ENCODE measurements around the gene ZNF423.
"Not testable (repeated sequence)": the region's sequence is repeated elsewhere in the genome, so short reads cannot be mapped to it uniquely, and the experiment has no call there.

The ZNF423 gene

GRCh38 chr16:49567950-49568349 lies 288.0 kb downstream of the ZNF423 start:
- DNase-seq, result no peak

GRCh38 chr16:49566432-49566831 lies 289.5 kb downstream of the ZNF423 start:
- no peak for DNase-seq

GRCh38 chr16:49564496-49565229 lies 291.2 kb downstream of the ZNF423 start:
- no peak for DNase-seq

DNA sequence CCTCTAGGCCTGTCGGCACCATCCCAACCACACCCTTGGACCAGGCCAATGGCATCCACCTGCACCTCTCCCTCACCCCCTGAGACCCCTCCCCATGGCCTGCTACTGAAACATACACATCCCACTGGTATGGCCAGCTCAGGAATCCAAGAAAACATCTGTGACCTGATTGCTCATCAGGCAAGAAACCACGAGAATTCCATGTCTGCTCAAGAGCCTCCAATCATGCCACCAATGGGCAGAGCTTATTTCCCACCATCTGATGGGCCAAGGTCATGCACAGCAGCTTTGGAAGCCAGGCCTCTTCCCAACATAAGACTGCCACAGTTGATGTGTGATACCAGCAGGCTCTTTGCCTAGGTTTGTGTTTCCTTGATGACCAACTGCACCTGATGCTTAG lies 292.2 kb downstream of the ZNF423 start:
- DNase-seq, result no peak

GRCh38 chr16:49562894-49563293 lies 293.0 kb downstream of the ZNF423 start:
- not testable (repeated sequence) for DNase-seq

GRCh38 chr16:49562228-49562627 lies 293.7 kb downstream of the ZNF423 start:
- DNase-seq, result no peak

DNA sequence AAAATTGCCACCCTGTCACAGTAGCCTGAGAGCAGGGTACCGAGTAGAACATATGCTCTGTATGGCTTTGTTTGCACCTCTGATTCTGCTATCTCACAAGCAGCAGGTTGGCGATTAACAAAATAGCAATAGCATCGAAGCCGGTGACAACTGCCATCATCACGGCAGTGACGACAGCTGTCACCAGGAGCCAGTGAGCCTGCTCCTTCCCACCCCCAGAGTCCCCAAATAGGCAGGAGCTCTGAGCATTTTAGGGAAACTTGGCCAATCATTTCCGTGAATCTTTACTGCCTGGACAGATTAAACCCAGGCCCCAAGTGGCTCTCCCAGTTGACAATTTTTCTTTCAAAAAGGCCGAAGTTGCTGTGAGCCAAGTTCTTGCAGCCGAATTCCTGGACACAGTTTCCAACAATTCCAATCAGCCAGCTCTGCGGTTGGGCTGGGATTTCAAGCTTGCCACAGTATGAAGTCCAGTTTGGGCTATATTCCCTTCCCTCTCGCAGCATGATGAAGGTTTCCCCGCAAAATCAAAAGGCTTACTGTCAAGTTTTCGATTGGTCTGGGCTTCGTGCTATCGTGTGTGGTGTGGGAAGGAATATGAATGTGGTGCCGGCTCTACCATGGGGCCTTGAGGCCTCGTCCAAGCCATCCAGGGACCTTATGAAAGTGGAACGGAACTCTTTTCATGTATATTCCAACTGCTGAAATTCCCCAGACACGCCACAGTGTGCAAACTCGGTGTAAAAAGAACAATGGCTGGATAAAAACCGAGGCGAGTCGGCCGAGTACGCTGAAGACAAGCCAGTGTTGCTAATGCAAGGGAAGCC lies 295.7 kb downstream of the ZNF423 start:
- no peak for DNase-seq

GRCh38 chr16:49559242-49559641 lies 296.7 kb downstream of the ZNF423 start:
- no peak for DNase-seq

DNA sequence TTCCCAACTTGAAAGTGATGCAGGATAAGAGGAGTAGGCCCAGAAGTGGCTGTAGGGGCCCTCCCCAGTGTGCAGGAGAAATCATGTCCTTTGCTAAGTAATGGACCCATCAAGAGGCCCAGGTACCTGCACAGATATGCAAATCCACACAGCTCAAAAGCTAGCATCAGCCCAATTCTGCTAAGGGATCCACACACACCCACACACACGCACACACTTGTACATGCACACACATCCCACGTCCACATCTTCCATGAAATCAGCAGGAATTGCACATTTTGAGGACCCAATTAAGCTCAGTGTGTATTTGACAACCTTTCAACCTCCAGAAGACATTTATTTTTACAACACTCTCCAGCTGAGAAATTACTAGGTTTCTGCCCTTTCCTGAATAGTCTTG lies 297.5 kb downstream of the ZNF423 start:
- DNase-seq, result no peak

GRCh38 chr16:49556606-49557446 lies 299.1 kb downstream of the ZNF423 start:
- no peak for DNase-seq

DNA sequence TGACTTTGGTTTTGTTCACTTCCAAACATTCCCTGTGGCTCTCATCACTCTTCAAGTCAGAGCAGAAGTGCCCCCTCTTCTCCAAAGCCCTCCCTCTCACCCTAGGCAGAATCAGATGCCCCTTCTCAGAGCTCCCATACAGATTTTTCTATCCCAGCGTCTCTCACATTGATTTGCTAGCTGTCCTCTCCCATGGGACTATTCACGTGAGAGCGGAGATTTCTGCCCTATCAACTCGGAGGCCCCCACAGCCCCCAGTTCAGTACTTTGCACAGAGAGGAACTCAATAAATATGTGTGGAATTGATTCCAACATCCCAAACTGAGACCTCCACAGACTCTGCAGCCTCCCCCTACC lies 299.7 kb downstream of the ZNF423 start:
- DNase-seq, result no peak

DNA sequence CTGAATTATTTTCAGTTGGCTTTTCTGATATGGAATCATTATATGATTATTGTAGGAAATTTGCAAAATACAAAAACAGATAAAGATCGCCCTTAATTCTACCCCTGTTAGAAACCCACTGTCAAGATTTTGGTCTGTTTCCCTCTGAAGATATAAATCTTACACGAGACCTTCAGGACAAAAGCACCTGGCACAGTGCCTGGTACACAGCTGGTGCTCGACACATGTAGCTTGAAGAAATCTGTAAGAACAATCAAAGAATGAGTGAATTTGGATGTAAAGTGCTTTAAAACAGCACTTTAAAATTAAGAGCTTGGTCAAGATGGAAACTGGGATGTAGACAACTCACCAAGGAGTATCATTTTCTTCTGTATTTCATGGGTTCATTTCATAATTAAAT lies 301.2 kb downstream of the ZNF423 start:
- no peak for DNase-seq

- no peak for DNase-seq
Measured at GRCh38 chr16:49552313-49552928, 303.5 kb downstream of the ZNF423 start.

DNA sequence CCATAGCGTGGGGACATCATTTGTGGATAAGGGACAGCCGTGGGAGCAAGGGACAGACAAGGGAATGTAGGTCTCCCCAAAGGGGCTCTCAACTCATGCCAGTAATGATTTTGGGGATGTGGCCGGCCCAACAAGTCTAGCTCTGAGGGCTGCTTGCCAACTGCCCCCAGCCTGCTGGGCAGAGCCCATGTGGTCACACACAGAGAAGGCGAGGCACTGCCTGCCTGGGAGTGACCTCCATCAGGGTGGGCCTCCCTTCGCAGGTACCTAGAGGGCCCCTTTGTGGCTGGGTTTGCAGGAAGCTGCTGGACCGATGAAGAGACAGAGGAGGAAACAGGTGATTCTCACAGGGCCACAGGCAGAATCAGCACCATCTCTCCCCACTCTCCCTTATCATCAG lies 305.2 kb downstream of the ZNF423 start:
- no peak for DNase-seq

DNA sequence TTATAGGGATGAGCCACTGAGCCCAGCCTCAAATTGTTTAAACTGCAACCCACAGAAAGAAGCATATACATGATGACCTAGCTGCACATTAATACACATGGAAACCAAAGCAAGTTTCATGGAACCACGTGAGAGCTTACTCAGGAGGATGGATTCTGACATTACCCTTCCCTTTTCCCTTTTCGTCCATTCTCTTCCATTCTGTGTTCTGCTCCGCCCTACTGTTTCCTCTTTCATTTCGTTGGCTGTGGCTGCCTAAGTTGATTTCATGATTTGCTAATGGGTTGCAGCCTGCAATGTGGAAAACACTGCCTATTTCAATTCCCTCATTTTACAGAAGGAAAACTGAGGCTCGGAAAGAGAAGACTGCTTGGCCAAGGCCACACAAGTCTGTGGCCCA lies 305.8 kb downstream of the ZNF423 start:
- no peak for DNase-seq

DNA sequence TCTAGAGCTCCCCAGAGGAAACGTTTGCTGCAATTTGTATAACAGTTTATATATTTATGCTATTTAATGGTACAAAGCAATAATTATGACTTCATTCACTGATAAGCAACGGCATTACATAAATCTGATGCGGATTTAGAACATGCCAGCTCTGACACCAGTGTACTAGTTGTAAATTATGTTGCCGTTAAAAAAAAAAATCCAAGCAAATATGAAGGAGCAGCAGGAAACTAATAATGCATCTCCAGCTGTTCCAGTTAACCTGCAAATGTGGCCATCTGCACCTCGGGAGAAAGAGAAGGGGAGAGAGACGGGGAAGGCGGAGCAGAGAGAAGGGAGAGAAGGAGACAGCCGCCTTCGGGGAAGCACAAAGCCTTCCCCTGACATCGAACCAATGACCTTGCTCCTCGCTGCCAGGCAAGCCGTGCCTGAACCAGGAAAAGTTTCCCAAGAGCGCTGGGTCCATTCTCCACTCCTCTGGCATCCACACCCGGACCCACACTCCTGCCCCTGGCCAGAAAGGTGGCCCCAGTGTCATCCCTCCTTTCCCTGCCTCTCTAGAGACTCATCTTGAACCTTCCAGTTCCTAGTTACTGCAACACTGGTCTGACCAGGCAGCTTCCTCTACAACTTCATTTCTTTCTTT lies 307.5 kb downstream of the ZNF423 start:
- DNase-seq, result no peak

DNA sequence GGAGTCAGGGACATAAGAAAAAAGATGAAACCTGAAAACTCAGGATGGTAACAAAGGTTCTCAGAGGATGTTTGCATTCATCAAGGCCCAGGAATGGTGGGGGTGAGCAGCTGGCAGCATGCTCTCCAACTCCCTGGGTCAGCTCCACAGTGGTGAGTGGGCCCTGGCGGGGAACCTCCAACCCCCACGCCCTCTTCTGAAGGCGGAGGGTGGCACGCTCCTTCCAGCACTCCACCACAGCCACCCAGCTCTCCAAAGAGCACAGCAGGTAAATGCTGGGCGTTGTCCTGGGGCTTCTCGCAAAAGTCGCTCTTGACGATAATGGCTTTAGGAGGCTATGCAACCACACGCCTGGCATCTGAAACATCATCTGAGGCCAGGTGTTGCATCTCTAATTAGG lies 308.5 kb downstream of the ZNF423 start:
- no peak for DNase-seq

DNA sequence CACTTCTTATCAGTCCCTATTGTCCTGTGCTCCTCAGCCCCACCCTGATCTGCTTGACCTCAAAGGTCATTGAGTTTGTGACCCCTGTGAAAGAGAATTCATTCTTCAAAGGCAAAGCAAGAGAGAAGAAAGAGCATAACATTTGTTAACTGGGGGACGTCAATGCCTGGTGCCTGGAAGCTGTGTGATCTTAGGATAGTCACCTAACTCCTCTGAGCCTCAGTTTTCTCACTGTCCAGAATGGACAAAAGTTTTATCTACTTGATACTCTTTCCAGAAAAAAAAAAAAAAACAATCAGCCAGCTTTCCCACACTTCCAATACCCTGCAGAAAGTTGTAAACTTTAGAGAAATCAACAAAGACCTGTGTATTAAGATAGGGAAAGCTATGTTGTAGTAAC lies 309.2 kb downstream of the ZNF423 start:
- DNase-seq, result no peak

DNA sequence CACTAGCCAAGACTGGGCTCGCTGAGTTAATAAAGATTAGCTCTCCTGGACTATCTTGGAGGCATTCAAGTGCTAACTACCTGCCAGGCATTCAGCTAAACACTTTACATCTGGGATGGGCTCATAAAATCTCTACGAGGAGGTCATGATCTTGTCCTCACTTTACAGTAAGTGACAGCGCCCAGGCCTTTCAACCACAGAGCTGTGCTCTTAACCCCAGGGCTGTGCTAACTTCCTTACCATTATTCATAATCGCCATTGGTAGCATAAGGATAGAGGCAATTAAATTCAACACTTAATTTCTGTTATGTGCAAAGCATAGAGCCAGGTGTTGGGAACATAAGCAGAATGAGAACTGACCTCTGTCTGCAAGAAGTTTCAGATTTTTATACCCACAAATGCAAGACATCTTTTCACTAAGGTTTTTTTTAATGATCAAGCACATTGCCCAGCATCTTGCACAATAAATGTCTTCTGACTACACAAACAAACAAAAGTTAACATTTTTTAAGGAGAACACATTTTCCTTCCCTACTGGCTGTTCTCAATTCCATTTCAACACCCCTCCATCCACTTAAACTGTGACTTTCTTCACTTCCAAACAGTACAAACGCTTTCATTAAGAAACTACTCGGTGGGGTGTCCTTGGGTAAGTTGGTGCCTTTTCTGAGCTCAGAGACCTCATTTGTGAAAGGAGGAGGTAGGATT lies 310.0 kb downstream of the ZNF423 start:
- DNase-seq, result no peak

GRCh38 chr16:49545243-49545642 lies 310.7 kb downstream of the ZNF423 start:
- DNase-seq, result no peak

DNA sequence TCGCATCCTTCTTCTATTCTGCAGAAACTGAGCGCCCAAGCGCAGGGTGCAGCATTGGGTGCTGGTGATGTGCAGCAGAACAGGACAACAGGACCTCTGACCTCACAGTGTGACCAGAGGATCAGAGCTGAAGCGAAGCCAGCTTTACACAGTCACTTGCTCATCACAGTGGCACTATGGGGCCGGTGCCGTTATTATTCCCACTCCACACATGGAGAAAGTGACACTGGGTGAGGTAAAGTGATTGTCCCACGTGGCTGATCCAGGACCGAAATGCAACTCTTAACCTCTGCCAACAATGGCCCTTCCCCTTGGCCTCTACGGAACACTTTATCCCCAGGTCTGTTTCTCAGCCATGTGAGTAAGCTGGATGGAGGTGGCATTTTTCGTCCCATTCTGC lies 311.1 kb downstream of the ZNF423 start:
- DNase-seq, result no peak

DNA sequence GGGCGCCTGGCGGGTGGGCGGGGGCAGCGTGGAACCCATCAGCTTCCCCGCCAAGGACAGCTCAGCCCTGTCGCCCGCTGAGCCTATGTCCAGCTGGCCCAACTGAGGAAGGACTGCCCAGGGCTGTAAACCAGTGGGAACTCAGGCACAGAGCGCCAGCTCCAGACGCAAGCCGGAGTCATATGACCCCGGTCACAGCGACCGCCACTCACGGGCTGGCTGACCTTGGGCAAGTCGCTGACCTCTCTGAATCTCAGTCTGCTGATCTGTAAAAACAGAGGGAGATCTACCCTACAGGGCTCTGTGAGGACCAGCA lies 312.3 kb downstream of the ZNF423 start:
- DNase-seq, result no peak
